Mesendoderm (in vitro differentiated cells): ENCODE data around the gene PLCB4.

ENCODE experiments used
- DNase-seq: peaks from one replicate; pipeline ENCODE4 v3.0.0; 2013
- H2AK5ac ChIP-seq: 2 replicates; pipeline ENCODE4 v1.6.1; 2013; ENCODE audit warnings: low read length, inconsistent platforms
- H2BK120ac ChIP-seq: 2 replicates; pipeline ENCODE4 v1.6.1; 2013; ENCODE audit warnings: low read depth, mild to moderate bottlenecking, low read length, moderate library complexity, mixed read lengths
- H2BK15ac ChIP-seq: replicated peaks from 2 replicates; pipeline ENCODE4 v1.6.1; 2013; ENCODE audit warnings: low read depth, mild to moderate bottlenecking, moderate library complexity
- H2BK5ac ChIP-seq: 2 replicates; pipeline ENCODE4 v1.6.1; 2013; ENCODE audit warnings: low read length, inconsistent platforms
- H3K18ac ChIP-seq: 2 replicates; pipeline ENCODE4 v1.6.1; 2013; ENCODE audit warnings: mild to moderate bottlenecking, low read length, mixed read lengths
- H3K23ac ChIP-seq: one replicate; pipeline ENCODE4 v1.6.1; 2013; ENCODE audit warnings: low read length
- H3K27ac ChIP-seq: 2 replicates; pipeline ENCODE4 v1.5.1; 2013; ENCODE audit warnings: low read depth, mild to moderate bottlenecking, inconsistent platforms, low read length, moderate library complexity
- H3K27me3 ChIP-seq: 2 replicates; pipeline ENCODE4 v1.6.1; 2013; ENCODE audit warnings: low read length, control low read depth, mild to moderate bottlenecking, inconsistent platforms; ENCODE audit not compliant: insufficient read depth, poor library complexity
- H3K36me3 ChIP-seq: 2 replicates; pipeline ENCODE4 v1.6.1; 2013; ENCODE audit warnings: low read length, inconsistent platforms; ENCODE audit not compliant: control insufficient read depth, insufficient read depth
- H3K4ac ChIP-seq: one replicate; pipeline ENCODE4 v1.6.1; 2013; ENCODE audit warnings: low read depth, mild to moderate bottlenecking, low read length, moderate library complexity
- H3K4me1 ChIP-seq: 2 replicates; pipeline ENCODE4 v1.6.1; 2013; ENCODE audit warnings: low read depth, low read length, inconsistent platforms; ENCODE audit not compliant: control insufficient read depth
- H3K4me2 ChIP-seq: 2 replicates; pipeline ENCODE4 v1.6.1; 2013; ENCODE audit warnings: low read length
- H3K4me3 ChIP-seq: 2 replicates; pipeline ENCODE4 v1.5.1; 2013; ENCODE audit warnings: mild to moderate bottlenecking, low read length
- H3K56ac ChIP-seq: one replicate; pipeline ENCODE4 v1.6.1; 2013; ENCODE audit warnings: low read length
- H3K79me1 ChIP-seq: 2 replicates; pipeline ENCODE4 v1.6.1; 2013; ENCODE audit warnings: low read length, inconsistent platforms
- H3K79me2 ChIP-seq: 2 replicates; pipeline ENCODE4 v1.6.1; 2013; ENCODE audit warnings: mild to moderate bottlenecking, low read length; ENCODE audit not compliant: control insufficient read depth, insufficient read depth
- H3K9ac ChIP-seq: 2 replicates; pipeline ENCODE4 v1.6.1; 2013; ENCODE audit warnings: low read length, inconsistent platforms
- H4K5ac ChIP-seq: one replicate; pipeline ENCODE4 v1.6.1; 2013; ENCODE audit warnings: low read length
- H4K8ac ChIP-seq: one replicate; pipeline ENCODE4 v1.6.1; 2013; ENCODE audit warnings: low read depth, mild to moderate bottlenecking, control low read depth, low read length, moderate library complexity
- WGBS: extraction: QIAGEN DNeasy Blood & Tissue Kit; methylation state at CpG from one replicate; pipeline ENCODE4 v1.1.7; 2013; ENCODE audit warnings: low lambda C conversion rate, missing lambda C conversion rate; ENCODE audit not compliant: insufficient coverage; ENCODE audit errors: extremely low coverage; 5-methylcytosine and 5-hydroxymethylcytosine counted together

The PLCB4 gene

GRCh38 chr20:9139106-9139833, 70.4 kb downstream of the PLCB4 start:
- Histone ChIP-seq H4K5ac (no peak overlapping the region), H2BK5ac (no peak overlapping the region), H3K79me1 (peaks cover 4% of the 10 kb centered on the region), H3K4me2 (no peak overlapping the region), H3K79me2 (no peaks in the 10 kb centered on the region), H3K27ac (no peak overlapping the region), H3K36me3 (no peaks in the 10 kb centered on the region), H4K8ac (no peak overlapping the region), H3K4me1 (peaks cover 2% of the 10 kb centered on the region), H2BK120ac (no peak overlapping the region), H2AK5ac (no peak overlapping the region), H3K9ac (no peak overlapping the region), H3K18ac (no peak overlapping the region), H3K27me3 (no peaks in the 10 kb centered on the region), H3K56ac (no peak overlapping the region), H3K4ac (no peak overlapping the region), H2BK15ac (no peak overlapping the region), H3K23ac (no peak overlapping the region), H3K4me3 (no peak overlapping the region)
- peak; percentile 17 for DNase-seq
- no CpG with 5 or more reads among the region's 3 CpGs for WGBS

- Histone ChIP-seq H3K27ac (no peak overlapping the region), H3K4me2 (no peak overlapping the region), H3K79me2 (no peaks in the 10 kb centered on the region), H3K27me3 (no peaks in the 10 kb centered on the region), H4K8ac (no peak overlapping the region), H3K4me1 (peaks cover 2% of the 10 kb centered on the region), H3K36me3 (no peaks in the 10 kb centered on the region), H2BK15ac (no peak overlapping the region), H3K9ac (no peak overlapping the region), H2AK5ac (no peak overlapping the region), H2BK120ac (no peak overlapping the region), H3K4me3 (no peak overlapping the region), H3K23ac (no peak overlapping the region), H3K56ac (no peak overlapping the region), H3K79me1 (peaks cover 2% of the 10 kb centered on the region), H4K5ac (no peak overlapping the region), H3K18ac (no peak overlapping the region), H2BK5ac (no peak overlapping the region), H3K4ac (no peak overlapping the region)
- DNase-seq = peak; percentile 52
- WGBS = no CpG with 5 or more reads among the region's 8 CpGs
These were observed 71.4 kb downstream of the PLCB4 start for GRCh38 chr20:9140162-9140760.

- Histone ChIP-seq H2BK5ac (no peak overlapping the region), H3K9ac (no peak overlapping the region), H3K18ac (no peak overlapping the region), H2BK15ac (no peak overlapping the region), H3K4me2 (no peak overlapping the region), H3K27me3 (no peaks in the 10 kb centered on the region), H3K23ac (no peak overlapping the region), H2BK120ac (no peak overlapping the region), H3K27ac (no peak overlapping the region), H3K4me1 (peaks cover 2% of the 10 kb centered on the region), H4K8ac (no peak overlapping the region), H3K4ac (no peak overlapping the region), H4K5ac (no peak overlapping the region), H3K36me3 (no peaks in the 10 kb centered on the region), H3K79me1 (peaks cover 2% of the 10 kb centered on the region), H3K79me2 (no peaks in the 10 kb centered on the region), H2AK5ac (no peak overlapping the region), H3K4me3 (no peak overlapping the region), H3K56ac (no peak overlapping the region)
- no peak for DNase-seq
- no CpG with 5 or more reads among the region's 1 CpG for WGBS
These were observed 72.2 kb downstream of the PLCB4 start for GRCh38 chr20:9141070-9141469.

DNA sequence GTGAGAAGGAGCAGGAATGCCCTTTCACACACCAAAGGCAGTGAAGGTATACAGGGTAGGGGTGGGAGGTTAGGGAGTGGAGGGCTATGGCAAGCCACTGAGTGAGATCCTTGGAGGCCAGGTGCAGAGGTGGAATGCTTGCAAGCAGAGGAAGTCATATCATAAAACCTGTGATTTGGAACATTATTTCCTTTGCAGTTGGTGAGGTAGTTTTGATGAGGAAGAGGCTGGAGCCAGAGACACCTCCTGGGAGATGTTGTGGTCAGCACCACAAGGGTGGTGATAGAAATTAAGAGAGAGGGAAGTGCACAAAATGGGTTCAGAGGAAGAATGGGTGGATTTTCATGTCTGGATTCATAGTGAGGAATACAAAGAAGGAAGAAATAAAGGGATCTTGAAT, 73.0 kb downstream of the PLCB4 start:
- no peak overlapping the region for H4K8ac ChIP-seq
- no peak overlapping the region for H2BK5ac ChIP-seq
- peaks cover 2% of the 10 kb centered on the region for H3K4me1 ChIP-seq
- H3K79me1 ChIP-seq = peaks cover 2% of the 10 kb centered on the region
- DNase-seq = no peak
- H3K23ac ChIP-seq = no peak overlapping the region
- no peak overlapping the region for H2BK15ac ChIP-seq
- H3K36me3 ChIP-seq = no peaks in the 10 kb centered on the region
- H3K9ac ChIP-seq = no peak overlapping the region
- H3K4ac ChIP-seq = no peak overlapping the region
- no peaks in the 10 kb centered on the region for H3K27me3 ChIP-seq
- H4K5ac ChIP-seq = no peak overlapping the region
- H3K56ac ChIP-seq = no peak overlapping the region
- no peak overlapping the region for H2BK120ac ChIP-seq
- no peak overlapping the region for H3K18ac ChIP-seq
- no peak overlapping the region for H3K4me3 ChIP-seq
- H3K27ac ChIP-seq = no peak overlapping the region
- H2AK5ac ChIP-seq = no peak overlapping the region
- H3K79me2 ChIP-seq = no peaks in the 10 kb centered on the region
- H3K4me2 ChIP-seq = no peak overlapping the region

GRCh38 chr20:9142809-9143208, 73.9 kb downstream of the PLCB4 start:
- WGBS = no CpG with 5 or more reads among the region's 3 CpGs
- H3K4me3 ChIP-seq = no peak overlapping the region

GRCh38 chr20:9143926-9144325, 75.0 kb downstream of the PLCB4 start:
- WGBS = no CpG with 5 or more reads among the region's 1 CpG
- H2BK120ac ChIP-seq = no peak overlapping the region
- DNase-seq = no peak

More at GRCh38 chr20:9142809-9143208, 73.9 kb downstream of the PLCB4 start:
- H3K27ac ChIP-seq = no peak overlapping the region
- no peak for DNase-seq
- no peak overlapping the region for H2BK15ac ChIP-seq
- no peak overlapping the region for H4K8ac ChIP-seq
- H3K18ac ChIP-seq = no peak overlapping the region
- H3K56ac ChIP-seq = no peak overlapping the region
- no peak overlapping the region for H2BK120ac ChIP-seq
- no peak overlapping the region for H2BK5ac ChIP-seq
- no peaks in the 10 kb centered on the region for H3K36me3 ChIP-seq
- H4K5ac ChIP-seq = no peak overlapping the region
- H3K79me1 ChIP-seq = peaks cover 2% of the 10 kb centered on the region
- peaks cover 2% of the 10 kb centered on the region for H3K4me1 ChIP-seq
- H2AK5ac ChIP-seq = no peak overlapping the region
- H3K79me2 ChIP-seq = no peaks in the 10 kb centered on the region
- no peak overlapping the region for H3K4me2 ChIP-seq
- no peak overlapping the region for H3K4ac ChIP-seq
- H3K23ac ChIP-seq = no peak overlapping the region
- H3K27me3 ChIP-seq = no peaks in the 10 kb centered on the region
- H3K9ac ChIP-seq = no peak overlapping the region

More at GRCh38 chr20:9143926-9144325, 75.0 kb downstream of the PLCB4 start:
- H3K27ac ChIP-seq = no peak overlapping the region
- H2AK5ac ChIP-seq = no peak overlapping the region
- no peak overlapping the region for H3K4ac ChIP-seq
- H4K5ac ChIP-seq = no peak overlapping the region
- no peaks in the 10 kb centered on the region for H3K27me3 ChIP-seq
- H3K4me1 ChIP-seq = peaks cover 2% of the 10 kb centered on the region
- H3K18ac ChIP-seq = no peak overlapping the region
- H2BK5ac ChIP-seq = no peak overlapping the region
- peaks cover 2% of the 10 kb centered on the region for H3K79me1 ChIP-seq
- no peak overlapping the region for H3K9ac ChIP-seq
- H3K79me2 ChIP-seq = no peaks in the 10 kb centered on the region
- H2BK15ac ChIP-seq = no peak overlapping the region
- H3K36me3 ChIP-seq = no peaks in the 10 kb centered on the region
- no peak overlapping the region for H3K4me2 ChIP-seq
- H4K8ac ChIP-seq = no peak overlapping the region
- H3K56ac ChIP-seq = no peak overlapping the region
- H3K4me3 ChIP-seq = no peak overlapping the region
- no peak overlapping the region for H3K23ac ChIP-seq
